ENCODE results near the gene GIN1. TPM values are rescaled to one million over a fixed set of nuclear protein-coding genes. Genes with fewer than 3 reads are reported as not detected.
"Not testable (repeated sequence)": the region's sequence is repeated elsewhere in the genome, so short reads cannot be mapped to it uniquely, and the experiment has no call there.

GIN1 gene
- total RNA-seq: 11.5 TPM

GRCh38 chr5:103119765-103120606 lies at the start of gene GIN1, which contains the start of gene PPIP5K2:
Gene GIN1, minus strand, starts transcription at chr5:103120138. Its CDS starts 11,431 bp downstream, at chr5:103108707.
Gene PPIP5K2, plus strand, starts transcription at chr5:103120301. Its CDS starts 9,289 bp downstream, at chr5:103129590.
- peak within 1 kb of the TSS; percentile 97 to 99 (median 98) for H3K4me3 ChIP-seq (ENCODE audit: low read length in 3 of 3)
- peak within 1 kb of the TSS; percentile 87 to 99 (median 96) for H3K9ac ChIP-seq (ENCODE audit: low read depth in 1 of 3, low read length in 3 of 3)
- no peaks in the 10 kb centered on the region for H3K27me3 ChIP-seq (ENCODE audit: control insufficient read depth in 3 of 3, insufficient read depth in 3 of 3, low read length in 3 of 3)
- H3K27ac ChIP-seq (ENCODE audit: low read depth, low read length): peak within 1 kb of the TSS; percentile 96
- H3K36me3 ChIP-seq (ENCODE audit: control insufficient read depth in 3 of 3, insufficient read depth in 3 of 3, low read length in 3 of 3): no peaks in the 10 kb centered on the region
- peaks cover 4 to 17% (median 5%) of the 10 kb centered on the region in 3 donors for H3K4me1 ChIP-seq (ENCODE audit: control insufficient read depth in 3 of 3, insufficient read depth in 3 of 3, low read length in 3 of 3)
- H3K9me3 ChIP-seq (ENCODE audit: control insufficient read depth in 3 of 3, low read length in 3 of 3): no peaks in the 10 kb centered on the region

- Histone ChIP-seq H3K9ac (ENCODE audit: low read depth in 1 of 3, low read length in 3 of 3) (no peak overlapping the region), H3K4me1 (ENCODE audit: control insufficient read depth in 3 of 3, insufficient read depth in 3 of 3, low read length in 3 of 3) (no peaks in the 10 kb centered on the region), H3K27ac (ENCODE audit: low read depth, low read length) (no peak overlapping the region), H3K36me3 (ENCODE audit: control insufficient read depth in 3 of 3, insufficient read depth in 3 of 3, low read length in 3 of 3) (peaks cover 2 to 13% (median 4%) of the 10 kb centered on the region in 3 donors), H3K27me3 (ENCODE audit: control insufficient read depth in 3 of 3, insufficient read depth in 3 of 3, low read length in 3 of 3) (no peaks in the 10 kb centered on the region), H3K4me3 (ENCODE audit: low read length in 3 of 3) (no peak overlapping the region), H3K9me3 (ENCODE audit: control insufficient read depth in 3 of 3, low read length in 3 of 3) (no peaks in the 10 kb centered on the region)
Observed at GRCh38 chr5:103166706-103167105, 46.8 kb upstream of the GIN1 start.

- peaks cover 0 to 22% (median 14%) of the 10 kb centered on the region in 3 donors for H3K36me3 ChIP-seq (ENCODE audit: control insufficient read depth in 3 of 3, insufficient read depth in 3 of 3, low read length in 3 of 3)
- H3K9me3 ChIP-seq (ENCODE audit: control insufficient read depth in 3 of 3, low read length in 3 of 3): no peaks in the 10 kb centered on the region
- H3K9ac ChIP-seq (ENCODE audit: low read depth in 1 of 3, low read length in 3 of 3): no peak overlapping the region
- H3K27ac ChIP-seq (ENCODE audit: low read depth, low read length): no peak overlapping the region
- H3K27me3 ChIP-seq (ENCODE audit: control insufficient read depth in 3 of 3, insufficient read depth in 3 of 3, low read length in 3 of 3): no peaks in the 10 kb centered on the region
- no peaks in the 10 kb centered on the region for H3K4me1 ChIP-seq (ENCODE audit: control insufficient read depth in 3 of 3, insufficient read depth in 3 of 3, low read length in 3 of 3)
- H3K4me3 ChIP-seq (ENCODE audit: low read length in 3 of 3): no peak overlapping the region
Observed at GRCh38 chr5:103151156-103151555, 31.2 kb upstream of the GIN1 start.

GRCh38 chr5:103148213-103148612 lies 28.3 kb upstream of the GIN1 start:
- no peak overlapping the region for H3K4me3 ChIP-seq (ENCODE audit: low read length in 3 of 3)
- peaks cover 0 to 13% (median 3%) of the 10 kb centered on the region in 3 donors for H3K36me3 ChIP-seq (ENCODE audit: control insufficient read depth in 3 of 3, insufficient read depth in 3 of 3, low read length in 3 of 3)

DNA sequence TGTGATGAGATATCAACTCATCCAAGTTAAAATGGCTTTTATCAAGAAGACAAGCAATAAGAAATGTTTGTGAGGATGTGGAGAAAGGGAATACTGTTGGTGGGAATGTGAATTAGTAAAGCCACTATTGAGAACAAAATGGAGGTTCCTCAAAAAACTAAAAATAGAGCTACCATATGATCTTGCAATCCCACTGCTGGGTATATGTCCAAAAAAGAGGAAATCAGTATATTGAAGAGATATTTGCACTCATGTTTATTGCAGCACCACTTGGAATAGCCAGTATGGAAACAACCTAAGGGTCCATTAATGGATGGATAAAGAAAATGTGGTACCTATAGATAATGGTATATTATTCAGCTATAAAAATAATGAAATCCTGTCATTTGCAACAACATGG lies 25.3 kb upstream of the GIN1 start:
- H3K27ac ChIP-seq (ENCODE audit: low read depth, low read length): no peak overlapping the region
- no peak overlapping the region for H3K9ac ChIP-seq (ENCODE audit: low read depth in 1 of 3, low read length in 3 of 3)
- H3K27me3 ChIP-seq (ENCODE audit: control insufficient read depth in 3 of 3, insufficient read depth in 3 of 3, low read length in 3 of 3): no peaks in the 10 kb centered on the region
- H3K36me3 ChIP-seq (ENCODE audit: control insufficient read depth in 3 of 3, insufficient read depth in 3 of 3, low read length in 3 of 3): peaks cover 0 to 5% (median 0%) of the 10 kb centered on the region in 3 donors
- no peak overlapping the region for H3K4me3 ChIP-seq (ENCODE audit: low read length in 3 of 3)
- no peaks in the 10 kb centered on the region for H3K4me1 ChIP-seq (ENCODE audit: control insufficient read depth in 3 of 3, insufficient read depth in 3 of 3, low read length in 3 of 3)
- no peaks in the 10 kb centered on the region for H3K9me3 ChIP-seq (ENCODE audit: control insufficient read depth in 3 of 3, low read length in 3 of 3)

More at GRCh38 chr5:103148213-103148612, 28.3 kb upstream of the GIN1 start:
- no peaks in the 10 kb centered on the region for H3K27me3 ChIP-seq (ENCODE audit: control insufficient read depth in 3 of 3, insufficient read depth in 3 of 3, low read length in 3 of 3)
- H3K4me1 ChIP-seq (ENCODE audit: control insufficient read depth in 3 of 3, insufficient read depth in 3 of 3, low read length in 3 of 3): no peaks in the 10 kb centered on the region
- no peak overlapping the region for H3K9ac ChIP-seq (ENCODE audit: low read depth in 1 of 3, low read length in 3 of 3)
- H3K27ac ChIP-seq (ENCODE audit: low read depth, low read length): no peak overlapping the region
- no peaks in the 10 kb centered on the region for H3K9me3 ChIP-seq (ENCODE audit: control insufficient read depth in 3 of 3, low read length in 3 of 3)

DNA sequence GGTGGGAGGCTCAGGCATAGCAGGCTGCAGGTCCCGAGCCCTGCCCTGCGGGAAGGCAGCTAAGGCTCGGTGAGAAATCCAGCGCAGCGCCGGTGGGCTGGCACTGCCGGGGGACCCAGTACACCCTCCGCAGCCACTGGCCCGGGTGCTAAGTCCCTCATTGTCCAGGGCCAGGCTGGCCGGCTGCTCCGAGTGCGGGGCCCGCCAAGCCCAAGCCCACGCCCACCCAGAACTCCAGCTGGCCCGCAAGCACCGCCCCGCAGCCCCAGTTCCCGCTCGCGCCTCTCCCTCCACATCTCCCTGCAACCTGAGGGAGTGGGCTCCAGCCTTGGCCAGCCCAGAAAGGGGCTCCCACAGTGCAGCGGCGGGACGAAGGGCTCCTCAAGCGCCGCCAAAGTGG lies 22.2 kb upstream of the GIN1 start:
- H3K4me3 ChIP-seq (ENCODE audit: low read length in 3 of 3); H3K9me3 ChIP-seq (ENCODE audit: control insufficient read depth in 3 of 3, low read length in 3 of 3); H3K36me3 ChIP-seq (ENCODE audit: control insufficient read depth in 3 of 3, insufficient read depth in 3 of 3, low read length in 3 of 3); H3K9ac ChIP-seq (ENCODE audit: low read depth in 1 of 3, low read length in 3 of 3); H3K4me1 ChIP-seq (ENCODE audit: control insufficient read depth in 3 of 3, insufficient read depth in 3 of 3, low read length in 3 of 3); H3K27me3 ChIP-seq (ENCODE audit: control insufficient read depth in 3 of 3, insufficient read depth in 3 of 3, low read length in 3 of 3); H3K27ac ChIP-seq (ENCODE audit: low read depth, low read length): not testable (repeated sequence)

- Histone ChIP-seq H3K36me3 (ENCODE audit: control insufficient read depth in 3 of 3, insufficient read depth in 3 of 3, low read length in 3 of 3) (peaks cover 0 to 6% (median 5%) of the 10 kb centered on the region in 3 donors), H3K4me1 (ENCODE audit: control insufficient read depth in 3 of 3, insufficient read depth in 3 of 3, low read length in 3 of 3) (no peaks in the 10 kb centered on the region), H3K27ac (ENCODE audit: low read depth, low read length) (no peak overlapping the region), H3K9me3 (ENCODE audit: control insufficient read depth in 3 of 3, low read length in 3 of 3) (no peaks in the 10 kb centered on the region), H3K27me3 (ENCODE audit: control insufficient read depth in 3 of 3, insufficient read depth in 3 of 3, low read length in 3 of 3) (no peaks in the 10 kb centered on the region), H3K4me3 (ENCODE audit: low read length in 3 of 3) (no peak overlapping the region), H3K9ac (ENCODE audit: low read depth in 1 of 3, low read length in 3 of 3) (no peak overlapping the region)
Observed at GRCh38 chr5:103139264-103139865, 19.4 kb upstream of the GIN1 start.

DNA sequence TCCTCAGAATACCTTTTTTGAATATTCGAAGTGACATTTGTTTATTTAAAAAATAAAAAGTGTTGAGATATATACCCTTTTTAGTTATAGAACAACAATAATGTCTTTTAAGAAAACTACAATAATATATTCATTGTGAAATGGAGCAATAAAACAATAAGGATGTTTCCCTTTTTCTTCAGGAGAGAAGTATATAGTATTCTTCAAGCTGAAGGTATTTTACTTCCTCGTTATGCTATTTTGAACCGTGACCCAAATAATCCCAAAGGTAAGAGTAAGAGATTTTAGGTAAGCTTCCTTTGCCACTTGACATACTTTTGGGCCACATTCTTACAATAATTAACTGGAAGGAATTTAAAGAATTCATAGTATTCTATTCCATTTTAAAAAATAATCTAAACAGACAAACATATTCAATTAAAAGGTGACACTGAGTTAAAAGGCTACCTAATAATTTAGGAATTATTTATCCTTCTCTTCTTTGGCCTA lies 18.3 kb upstream of the GIN1 start:
- Histone ChIP-seq H3K4me1 (ENCODE audit: control insufficient read depth in 3 of 3, insufficient read depth in 3 of 3, low read length in 3 of 3) (no peaks in the 10 kb centered on the region), H3K27me3 (ENCODE audit: control insufficient read depth in 3 of 3, insufficient read depth in 3 of 3, low read length in 3 of 3) (no peaks in the 10 kb centered on the region), H3K27ac (ENCODE audit: low read depth, low read length) (no peak overlapping the region), H3K9me3 (ENCODE audit: control insufficient read depth in 3 of 3, low read length in 3 of 3) (no peaks in the 10 kb centered on the region), H3K36me3 (ENCODE audit: control insufficient read depth in 3 of 3, insufficient read depth in 3 of 3, low read length in 3 of 3) (peaks cover 0 to 6% (median 5%) of the 10 kb centered on the region in 3 donors), H3K9ac (ENCODE audit: low read depth in 1 of 3, low read length in 3 of 3) (no peak overlapping the region), H3K4me3 (ENCODE audit: low read length in 3 of 3) (no peak overlapping the region)

- Histone ChIP-seq H3K27ac (ENCODE audit: low read depth, low read length) (no peak overlapping the region), H3K9ac (ENCODE audit: low read depth in 1 of 3, low read length in 3 of 3) (no peak overlapping the region), H3K4me1 (ENCODE audit: control insufficient read depth in 3 of 3, insufficient read depth in 3 of 3, low read length in 3 of 3) (no peaks in the 10 kb centered on the region), H3K27me3 (ENCODE audit: control insufficient read depth in 3 of 3, insufficient read depth in 3 of 3, low read length in 3 of 3) (no peaks in the 10 kb centered on the region), H3K36me3 (ENCODE audit: control insufficient read depth in 3 of 3, insufficient read depth in 3 of 3, low read length in 3 of 3) (peaks cover 0 to 6% (median 5%) of the 10 kb centered on the region in 3 donors), H3K9me3 (ENCODE audit: control insufficient read depth in 3 of 3, low read length in 3 of 3) (no peaks in the 10 kb centered on the region), H3K4me3 (ENCODE audit: low read length in 3 of 3) (no peak overlapping the region)
Observed at GRCh38 chr5:103135461-103135860, 15.5 kb upstream of the GIN1 start.

DNA sequence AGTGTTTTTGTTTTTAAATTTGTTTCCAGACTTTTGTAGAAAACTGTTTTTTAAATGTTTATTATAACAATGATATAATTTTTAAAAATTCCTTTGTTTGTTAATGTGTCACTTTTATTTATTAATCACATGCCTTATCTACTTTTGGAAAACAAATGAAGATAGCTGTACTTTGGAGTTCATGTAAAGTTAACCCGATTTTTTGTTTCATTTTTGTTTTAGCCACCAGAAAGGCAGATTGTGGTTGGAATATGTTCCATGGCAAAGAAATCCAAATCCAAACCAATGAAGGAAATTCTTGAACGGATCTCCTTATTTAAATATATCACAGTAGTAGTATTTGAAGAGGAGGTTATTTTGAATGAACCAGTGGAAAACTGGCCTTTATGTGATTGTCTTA lies 13.3 kb upstream of the GIN1 start:
- H3K4me3 ChIP-seq (ENCODE audit: low read length in 3 of 3): no peak overlapping the region
- H3K27me3 ChIP-seq (ENCODE audit: control insufficient read depth in 3 of 3, insufficient read depth in 3 of 3, low read length in 3 of 3): no peaks in the 10 kb centered on the region
- no peaks in the 10 kb centered on the region for H3K4me1 ChIP-seq (ENCODE audit: control insufficient read depth in 3 of 3, insufficient read depth in 3 of 3, low read length in 3 of 3)
- H3K36me3 ChIP-seq (ENCODE audit: control insufficient read depth in 3 of 3, insufficient read depth in 3 of 3, low read length in 3 of 3): peaks cover 0 to 5% (median 0%) of the 10 kb centered on the region in 3 donors
- no peak overlapping the region for H3K9ac ChIP-seq (ENCODE audit: low read depth in 1 of 3, low read length in 3 of 3)
- H3K27ac ChIP-seq (ENCODE audit: low read depth, low read length): no peak overlapping the region
- H3K9me3 ChIP-seq (ENCODE audit: control insufficient read depth in 3 of 3, low read length in 3 of 3): no peaks in the 10 kb centered on the region
